KBM-7 (cell line): ENCODE results near the gene THOC2.
"Not testable (repeated sequence)": the region's sequence is repeated elsewhere in the genome, so short reads cannot be mapped to it uniquely, and the experiment has no call there.

ENCODE experiments used
- DNase-seq: peaks from one replicate; pipeline ENCODE4 v3.0.0-alpha.2; 2015
- in situ Hi-C: fragments of 300-500 bp; cut with MboI; formaldehyde crosslinking; loops from 2 replicates; pipeline ENCODE4 v1.14.3; 2020; ENCODE audit warnings: low sequenced_read_pairs, low pct_unique_long_range_greater_than_20kb, mixed read lengths

THOC2 gene

DNA sequence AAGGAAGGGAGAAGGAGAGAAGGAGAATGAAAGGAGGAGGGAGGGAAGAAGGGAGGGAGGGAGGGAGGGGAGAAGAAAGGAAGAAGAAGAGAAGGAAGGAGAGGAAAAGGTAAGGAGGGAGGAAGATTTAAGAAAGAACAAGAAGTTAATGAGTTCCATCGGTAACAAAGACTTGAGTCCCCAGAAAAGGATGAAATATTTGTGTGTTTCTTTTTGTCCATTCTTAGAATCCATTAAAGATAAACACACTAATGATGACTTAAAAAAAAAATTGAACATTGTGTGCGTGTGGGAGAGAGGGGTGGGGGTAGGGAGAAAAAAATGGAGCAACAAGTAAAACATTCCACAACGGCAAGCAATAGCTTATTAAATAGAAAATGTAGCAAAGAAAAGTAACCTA lies 131.4 kb downstream of the THOC2 start:
- DNase-seq = no peak
- in situ Hi-C loops = no loop called here

GRCh38 chrX:123600181-123600580 lies 132.7 kb downstream of the THOC2 start:
- DNase-seq = no peak
- in situ Hi-C loops = no loop called here

DNA sequence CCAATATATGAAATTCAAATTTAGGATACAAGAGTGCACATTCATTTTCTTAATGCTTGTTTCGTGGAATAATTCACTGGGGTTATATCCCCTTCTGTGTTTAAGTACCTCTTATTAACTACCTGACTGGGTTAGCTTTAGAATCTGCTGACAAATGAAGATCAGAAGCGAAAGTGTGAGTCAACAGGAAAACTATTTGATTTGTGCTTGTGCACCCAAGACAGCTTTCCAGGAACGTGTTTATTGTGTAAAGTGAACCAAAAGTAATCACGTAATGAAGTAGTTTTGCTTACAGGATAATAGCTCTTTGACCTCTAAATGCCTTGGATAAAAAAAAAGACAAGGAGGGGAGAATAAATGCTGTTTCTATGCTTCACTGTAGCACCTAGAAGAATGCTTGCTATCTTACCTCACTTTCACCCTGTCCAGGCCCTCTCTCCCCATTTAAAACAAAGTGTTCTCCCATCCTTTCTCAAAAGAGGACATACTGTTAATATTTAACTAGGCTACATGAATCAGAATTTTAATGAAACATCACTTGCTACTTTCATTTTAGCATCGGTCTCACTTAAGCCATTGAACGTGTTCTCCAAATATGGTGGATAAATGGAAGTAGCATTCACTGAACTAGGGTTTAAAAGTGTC lies 141.9 kb downstream of the THOC2 start:
- in situ Hi-C loops = no loop called here
- no peak for DNase-seq

GRCh38 chrX:123588723-123589122 lies 144.1 kb downstream of the THOC2 start:
- in situ Hi-C loops = no loop called here
- no peak for DNase-seq

DNA sequence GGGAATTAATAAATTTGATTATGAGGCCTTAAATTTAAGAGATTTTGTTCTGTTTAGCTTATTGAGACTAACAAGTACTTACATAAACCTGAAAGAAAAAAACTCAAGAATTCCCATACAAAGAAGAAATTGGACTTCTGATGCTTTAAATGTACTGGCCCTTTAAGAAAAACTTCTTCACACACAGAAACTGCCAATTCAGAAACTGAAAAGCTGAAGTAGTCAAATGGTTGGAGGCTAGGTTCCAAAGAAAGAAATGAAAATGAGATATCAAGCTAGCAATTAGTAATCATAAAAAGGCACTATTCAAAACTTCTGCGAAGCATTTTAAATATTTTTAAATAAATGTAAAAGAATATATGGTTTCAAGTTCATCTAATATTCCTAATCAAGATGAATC lies 151.3 kb downstream of the THOC2 start:
- no peak for DNase-seq
- in situ Hi-C loops = no loop called here

- no peak for DNase-seq
- in situ Hi-C loops = no loop called here
Observed at GRCh38 chrX:123580792-123581191, 152.1 kb downstream of the THOC2 start.

DNA sequence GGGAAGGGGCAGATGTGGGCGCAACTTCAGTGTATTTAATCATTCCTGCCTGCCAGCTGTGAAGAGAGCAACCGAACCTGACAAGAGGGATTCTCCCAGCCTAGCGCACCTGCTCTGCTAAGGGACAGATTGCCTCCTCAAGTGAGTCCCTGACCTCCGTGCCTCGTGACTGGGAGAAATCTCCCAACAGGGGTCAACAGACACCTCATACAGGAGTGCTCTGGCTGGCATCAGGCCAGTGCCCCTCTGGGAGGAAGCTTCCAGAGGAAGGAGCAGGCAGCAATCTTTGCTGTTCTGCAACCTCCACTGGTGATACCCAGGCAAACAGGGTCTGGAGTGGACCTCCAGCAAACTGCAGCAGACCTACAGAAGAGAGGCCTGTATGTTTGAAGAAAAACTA lies 158.8 kb downstream of the THOC2 start:
- DNase-seq, in situ Hi-C loops: not testable (repeated sequence)

- in situ Hi-C loops = no loop called here
- DNase-seq = no peak
Observed at GRCh38 chrX:123570011-123570590, 162.8 kb downstream of the THOC2 start.

GRCh38 chrX:123563167-123563566 lies 169.7 kb downstream of the THOC2 start:
- DNase-seq = no peak
- in situ Hi-C loops = no loop called here

DNA sequence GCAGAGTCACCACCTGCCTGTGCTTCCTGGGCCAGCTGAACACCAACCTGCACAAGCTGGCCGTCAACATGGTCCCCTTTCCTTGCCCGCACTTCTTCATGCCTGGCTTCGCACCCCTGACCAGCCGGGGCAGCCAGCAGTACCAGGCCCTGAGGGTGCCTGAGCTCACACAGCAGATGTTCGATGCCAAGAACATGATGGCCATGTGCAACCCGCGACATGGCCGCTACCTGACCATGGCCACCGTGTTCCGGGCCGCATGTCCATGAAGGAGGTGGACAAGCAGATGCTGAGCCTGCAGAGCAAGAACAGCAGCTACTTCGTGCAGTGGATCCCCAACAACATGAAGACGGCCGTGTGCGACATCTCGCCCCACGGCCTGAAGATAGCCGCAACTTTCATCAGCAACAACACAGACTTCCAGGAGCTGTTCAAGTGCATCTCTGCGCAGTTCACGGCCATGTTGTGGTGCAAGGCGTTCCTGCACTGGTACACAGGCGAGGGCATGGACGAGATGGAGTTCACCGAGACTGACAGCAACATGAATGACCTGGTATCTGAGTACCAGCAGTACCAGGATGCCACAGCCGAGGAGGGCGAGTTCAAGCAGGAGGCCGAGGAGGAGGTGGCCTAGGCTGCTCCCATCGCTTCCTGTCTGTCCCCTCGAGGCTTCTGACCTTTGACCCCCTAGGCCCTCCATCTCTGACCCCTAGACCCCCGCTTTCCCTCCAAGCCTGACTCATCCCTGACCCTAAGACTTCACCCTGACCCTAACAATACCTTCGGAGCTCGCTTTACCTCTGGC lies 170.3 kb downstream of the THOC2 start:
- in situ Hi-C loops = no loop called here

DNA sequence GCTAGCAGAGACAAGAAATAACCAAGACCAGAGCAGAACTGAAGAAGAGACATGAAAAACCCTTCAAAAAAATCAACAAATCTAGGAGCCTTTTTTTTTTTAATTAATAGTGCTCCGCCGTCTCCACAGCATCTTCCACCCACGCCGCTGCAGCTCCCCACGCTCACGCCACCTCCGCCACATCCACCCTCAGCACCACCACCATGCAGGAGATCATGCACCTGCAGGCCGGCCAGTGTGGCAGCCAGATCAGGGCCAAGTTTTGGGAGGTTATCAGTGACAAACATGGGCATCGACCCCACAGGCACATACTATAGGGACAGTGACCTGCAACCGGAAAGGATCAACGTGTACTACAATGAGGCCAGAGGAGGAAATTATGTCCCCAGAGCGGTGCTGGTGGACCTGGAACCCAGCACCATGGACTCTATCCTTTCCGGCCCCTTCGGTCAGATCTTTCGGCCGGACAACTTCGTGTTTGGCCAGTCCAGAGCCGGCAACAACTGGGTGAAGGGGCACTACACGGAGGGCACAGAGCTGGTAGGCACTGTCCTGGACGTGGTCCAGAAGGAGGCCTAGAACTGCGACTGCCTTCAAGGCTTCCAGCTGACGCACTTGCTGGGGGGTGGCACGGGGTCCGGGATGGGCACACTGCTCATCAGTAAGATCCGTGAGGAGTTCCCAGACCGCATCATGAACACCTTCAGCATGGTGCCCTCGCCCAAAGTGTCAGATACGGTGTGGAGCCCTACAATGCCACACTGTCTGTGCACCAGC lies 171.2 kb downstream of the THOC2 start:
- in situ Hi-C loops = no loop called here
- DNase-seq = no peak

More for the DNA sequence above, 170.3 kb downstream of the THOC2 start:
- no peak for DNase-seq

DNA sequence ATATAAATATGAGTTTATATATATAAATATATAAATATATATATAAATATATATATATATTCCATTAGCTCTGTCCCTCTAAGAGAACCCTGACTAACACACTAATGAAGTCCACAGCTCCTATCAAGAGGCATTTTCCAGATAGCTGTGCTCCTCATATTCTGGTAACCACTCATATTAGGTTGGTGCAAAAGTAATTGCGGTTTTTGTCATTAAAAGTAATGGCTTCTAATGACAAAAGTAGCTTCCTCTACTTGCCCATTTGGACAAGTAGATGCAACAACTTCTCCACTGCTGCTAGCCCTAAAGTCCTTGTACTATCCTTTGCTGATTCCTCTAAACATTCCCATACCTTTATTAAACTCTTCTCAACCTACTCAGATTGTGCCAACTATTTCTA lies 182.0 kb downstream of the THOC2 start:
- DNase-seq = no peak
- in situ Hi-C loops = no loop called here
